ENCODE measurements around the gene SMPX.
"Not testable (repeated sequence)": the region's sequence is repeated elsewhere in the genome, so short reads cannot be mapped to it uniquely, and the experiment has no call there.

The SMPX gene

GRCh38 chrX:21781976-21782375 lies 24.1 kb upstream of the SMPX start:
- no peak overlapping the region for H3K4me3 ChIP-seq (ENCODE audit: low read depth, low read length)
- no peak for DNase-seq (ENCODE audit: low read depth)
- TF ChIP-seq, protein P1, sequence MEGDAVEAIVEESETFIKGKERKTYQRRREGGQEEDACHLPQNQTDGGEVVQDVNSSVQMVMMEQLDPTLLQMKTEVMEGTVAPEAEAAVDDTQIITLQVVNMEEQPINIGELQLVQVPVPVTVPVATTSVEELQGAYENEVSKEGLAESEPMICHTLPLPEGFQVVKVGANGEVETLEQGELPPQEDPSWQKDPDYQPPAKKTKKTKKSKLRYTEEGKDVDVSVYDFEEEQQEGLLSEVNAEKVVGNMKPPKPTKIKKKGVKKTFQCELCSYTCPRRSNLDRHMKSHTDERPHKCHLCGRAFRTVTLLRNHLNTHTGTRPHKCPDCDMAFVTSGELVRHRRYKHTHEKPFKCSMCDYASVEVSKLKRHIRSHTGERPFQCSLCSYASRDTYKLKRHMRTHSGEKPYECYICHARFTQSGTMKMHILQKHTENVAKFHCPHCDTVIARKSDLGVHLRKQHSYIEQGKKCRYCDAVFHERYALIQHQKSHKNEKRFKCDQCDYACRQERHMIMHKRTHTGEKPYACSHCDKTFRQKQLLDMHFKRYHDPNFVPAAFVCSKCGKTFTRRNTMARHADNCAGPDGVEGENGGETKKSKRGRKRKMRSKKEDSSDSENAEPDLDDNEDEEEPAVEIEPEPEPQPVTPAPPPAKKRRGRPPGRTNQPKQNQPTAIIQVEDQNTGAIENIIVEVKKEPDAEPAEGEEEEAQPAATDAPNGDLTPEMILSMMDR (IDR thresholded peaks at IDR 0.05; ENCODE audit: control insufficient read depth, extremely low read depth, insufficient read depth): no peak

- no peak for DNase-seq (ENCODE audit: low read depth)
- H3K4me3 ChIP-seq (ENCODE audit: low read depth, low read length): no peak overlapping the region
- TF ChIP-seq, protein P1 (IDR thresholded peaks at IDR 0.05; ENCODE audit: control insufficient read depth, extremely low read depth, insufficient read depth): no peak
Measured at GRCh38 chrX:21781525-21781924, 23.6 kb upstream of the SMPX start.

DNA sequence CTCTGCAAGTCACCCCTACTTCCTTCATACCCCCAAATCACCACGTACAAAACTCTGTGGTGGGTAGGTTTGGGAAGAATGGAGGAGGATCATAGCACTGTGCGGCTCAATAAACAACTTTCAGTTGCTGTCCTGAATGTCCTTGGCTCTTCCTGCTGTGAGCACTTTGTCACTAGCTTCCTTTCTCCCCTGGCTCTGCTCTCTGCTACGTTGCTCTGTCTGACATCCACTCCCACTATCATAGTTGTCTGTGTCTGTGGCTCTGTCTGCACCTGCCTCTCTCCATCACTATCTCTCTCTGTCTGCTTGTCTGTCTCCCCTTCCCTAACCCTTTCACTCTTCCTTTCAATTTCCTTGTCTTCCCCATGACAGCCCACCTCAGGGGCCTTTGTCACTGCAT lies 21.2 kb upstream of the SMPX start:
- DNase-seq (ENCODE audit: low read depth): no peak
- no peak overlapping the region for H3K4me3 ChIP-seq (ENCODE audit: low read depth, low read length)
- TF ChIP-seq, protein P1 (IDR thresholded peaks at IDR 0.05; ENCODE audit: control insufficient read depth, extremely low read depth, insufficient read depth): no peak

GRCh38 chrX:21778236-21778635 lies 20.3 kb upstream of the SMPX start:
- TF ChIP-seq, protein P1 (IDR thresholded peaks at IDR 0.05; ENCODE audit: control insufficient read depth, extremely low read depth, insufficient read depth): no peak
- DNase-seq (ENCODE audit: low read depth): no peak
- no peak overlapping the region for H3K4me3 ChIP-seq (ENCODE audit: low read depth, low read length)

DNA sequence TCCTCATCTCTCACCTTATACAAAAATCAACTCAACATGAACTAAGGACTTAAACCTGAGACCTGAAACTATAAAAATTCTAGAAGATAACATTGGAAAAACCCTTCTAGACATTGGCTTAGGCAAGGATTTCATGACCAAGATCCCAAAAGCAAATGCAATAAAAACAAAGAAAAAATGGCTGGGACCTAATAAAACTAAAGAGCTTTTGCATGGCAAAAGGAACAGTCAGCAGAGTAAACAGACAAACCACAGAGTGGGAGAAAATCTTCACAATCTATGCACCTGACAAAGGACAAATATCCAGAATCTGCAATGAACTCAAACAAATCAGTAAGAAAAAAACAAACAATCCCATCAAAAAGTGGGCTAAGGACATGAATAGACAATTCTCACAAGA lies 17.2 kb upstream of the SMPX start:
- DNase-seq (ENCODE audit: low read depth); H3K4me3 ChIP-seq (ENCODE audit: low read depth, low read length): not testable (repeated sequence)

GRCh38 chrX:21773036-21773435 lies 15.1 kb upstream of the SMPX start:
- not testable (repeated sequence) for DNase-seq (ENCODE audit: low read depth)

DNA sequence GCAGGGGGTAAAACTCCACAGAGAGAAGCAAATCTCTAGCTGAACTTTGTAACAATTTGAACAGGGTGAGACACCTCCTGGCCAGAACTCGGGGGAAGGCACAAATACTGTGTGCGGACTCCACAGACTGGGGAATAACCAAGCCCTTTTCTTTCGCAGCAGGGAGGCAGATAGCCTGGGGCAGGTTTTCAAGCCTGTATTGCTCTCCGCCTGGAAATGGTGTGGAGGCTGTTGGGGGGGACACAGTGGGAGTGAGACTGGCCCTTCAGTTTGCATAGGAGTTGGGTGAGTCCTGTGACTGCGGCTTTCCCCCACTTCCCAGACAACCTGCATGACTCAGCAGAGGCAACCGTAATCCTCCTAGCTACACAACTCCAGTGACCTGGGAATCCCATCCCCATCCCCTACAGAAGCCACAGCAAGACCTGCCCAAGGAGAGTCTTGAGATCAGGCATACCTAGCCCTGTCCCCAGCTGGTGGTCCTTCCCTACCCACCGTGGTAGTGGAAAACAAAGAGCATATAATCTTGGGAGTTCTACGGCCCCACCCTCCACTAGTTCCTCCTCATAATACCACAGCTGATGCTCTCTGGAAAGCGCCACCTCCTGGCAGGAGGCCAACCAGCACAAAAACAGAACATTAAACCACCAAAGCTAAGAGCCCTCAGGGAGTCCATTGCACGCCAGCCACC lies 12.9 kb upstream of the SMPX start:
- no peak for DNase-seq (ENCODE audit: low read depth)
- H3K4me3 ChIP-seq (ENCODE audit: low read depth, low read length): no peak overlapping the region
- TF ChIP-seq, protein P1 (IDR thresholded peaks at IDR 0.05; ENCODE audit: control insufficient read depth, extremely low read depth, insufficient read depth): no peak

More at GRCh38 chrX:21773036-21773435, 15.1 kb upstream of the SMPX start:
- H3K4me3 ChIP-seq (ENCODE audit: low read depth, low read length): not testable (repeated sequence)

- DNase-seq (ENCODE audit: low read depth): no peak
- no peak overlapping the region for H3K4me3 ChIP-seq (ENCODE audit: low read depth, low read length)
- TF ChIP-seq, protein P1 (IDR thresholded peaks at IDR 0.05; ENCODE audit: control insufficient read depth, extremely low read depth, insufficient read depth): no peak
Measured at GRCh38 chrX:21766101-21766500, 8.2 kb upstream of the SMPX start.
